Coronary artery (tissue), 2 donors: ENCODE data around the gene OFD1.

Experiments
- DNase-seq: peaks from one replicate; pipeline ENCODE4 v3.0.0-alpha.2; 2017; ENCODE audit warnings: low spot score
- H3K27ac ChIP-seq, 2 donors: fragments of 200-600 bp; sonication (generic); one replicate each; pipeline ENCODE4 v1.5.1; 2016 to 2019
- H3K4me3 ChIP-seq: fragments of 200-600 bp; sonication (generic); 2 replicates; pipeline ENCODE4 v1.5.1; 2016; ENCODE audit warnings: mild to moderate bottlenecking, moderate library complexity
- CTCF ChIP-seq: fragments of 200-600 bp; sonication (generic); IDR thresholded peaks from one replicate; pipeline ENCODE4 v1.5.1; 2019; ENCODE audit warnings: antibody characterized with exemption

OFD1 gene

GRCh38 chrX:13815664-13816063 lies 81.1 kb downstream of the OFD1 start:
- Histone ChIP-seq H3K27ac (no peak overlapping the region), H3K4me3 (no peak overlapping the region)
- DNase-seq: no peak
- TF ChIP-seq CTCF: no peak

GRCh38 chrX:13816176-13816575 lies 81.6 kb downstream of the OFD1 start:
- DNase-seq: no peak
- no peak for TF ChIP-seq CTCF
- no peak overlapping the region for H3K4me3 ChIP-seq
- no peak overlapping the region for H3K27ac ChIP-seq

GRCh38 chrX:13816643-13817627 lies 82.4 kb downstream of the OFD1 start, which contains the start of gene GPM6B:
GPM6B (minus strand) TSS chrX:13817093; CDS start chrX:13816904, 189 bp downstream.
- Histone ChIP-seq H3K4me3 (peak within 1 kb of the TSS; percentile 34), H3K27ac (no peak within 1 kb of the TSS)
- no peak for TF ChIP-seq CTCF
- no peak for DNase-seq
